ENCODE results near the gene ST6GALNAC3.
"Not testable (repeated sequence)": the region's sequence is repeated elsewhere in the genome, so short reads cannot be mapped to it uniquely, and the experiment has no call there.

ST6GALNAC3 gene

GRCh38 chr1:76625886-76626678 is 551.5 kb downstream of the ST6GALNAC3 start:
- no peaks in the 10 kb centered on the region for H3K9me3 ChIP-seq (ENCODE audit: control insufficient read depth, insufficient read depth, low read length)
- H3K4me1 ChIP-seq (ENCODE audit: control insufficient read depth, insufficient read depth, low read length), result no peaks in the 10 kb centered on the region
- DNase-seq (ENCODE audit: low read depth, low spot score), result no peak
- H3K27me3 ChIP-seq (ENCODE audit: control insufficient read depth, insufficient read depth, low read length), result no peaks in the 10 kb centered on the region
- no peak overlapping the region for H3K4me3 ChIP-seq (ENCODE audit: low read length)
- no peak overlapping the region for H3K27ac ChIP-seq (ENCODE audit: low read length)
- H3K36me3 ChIP-seq (ENCODE audit: control insufficient read depth, insufficient read depth, low read length), result no peaks in the 10 kb centered on the region
- WGBS (ENCODE audit: insufficient coverage, insufficient read length), result no CpG with 5 or more reads among the region's 2 CpGs

GRCh38 chr1:76627498-76627897 is 553.0 kb downstream of the ST6GALNAC3 start:
- no peak overlapping the region for H3K4me3 ChIP-seq (ENCODE audit: low read length)
- no peak for DNase-seq (ENCODE audit: low read depth, low spot score)
- no peaks in the 10 kb centered on the region for H3K27me3 ChIP-seq (ENCODE audit: control insufficient read depth, insufficient read depth, low read length)
- WGBS (ENCODE audit: insufficient coverage, insufficient read length), result no CpG with 5 or more reads among the region's 5 CpGs
- H3K27ac ChIP-seq (ENCODE audit: low read length), result no peak overlapping the region
- H3K9me3 ChIP-seq (ENCODE audit: control insufficient read depth, insufficient read depth, low read length), result no peaks in the 10 kb centered on the region
- H3K4me1 ChIP-seq (ENCODE audit: control insufficient read depth, insufficient read depth, low read length), result no peaks in the 10 kb centered on the region
- H3K36me3 ChIP-seq (ENCODE audit: control insufficient read depth, insufficient read depth, low read length), result no peaks in the 10 kb centered on the region

- H3K27ac ChIP-seq (ENCODE audit: low read length), result no peak overlapping the region
- H3K4me3 ChIP-seq (ENCODE audit: low read length), result no peak overlapping the region
- no peaks in the 10 kb centered on the region for H3K36me3 ChIP-seq (ENCODE audit: control insufficient read depth, insufficient read depth, low read length)
- DNase-seq (ENCODE audit: low read depth, low spot score), result no peak
- no peaks in the 10 kb centered on the region for H3K9me3 ChIP-seq (ENCODE audit: control insufficient read depth, insufficient read depth, low read length)
- no peaks in the 10 kb centered on the region for H3K27me3 ChIP-seq (ENCODE audit: control insufficient read depth, insufficient read depth, low read length)
- no peaks in the 10 kb centered on the region for H3K4me1 ChIP-seq (ENCODE audit: control insufficient read depth, insufficient read depth, low read length)
These were observed 553.4 kb downstream of the ST6GALNAC3 start for GRCh38 chr1:76627901-76628300.

GRCh38 chr1:76632136-76632535 is 557.6 kb downstream of the ST6GALNAC3 start:
- Histone ChIP-seq H3K27me3 (ENCODE audit: control insufficient read depth, insufficient read depth, low read length) (no peaks in the 10 kb centered on the region), H3K4me1 (ENCODE audit: control insufficient read depth, insufficient read depth, low read length) (no peaks in the 10 kb centered on the region), H3K4me3 (ENCODE audit: low read length) (no peak overlapping the region), H3K9me3 (ENCODE audit: control insufficient read depth, insufficient read depth, low read length) (no peaks in the 10 kb centered on the region), H3K36me3 (ENCODE audit: control insufficient read depth, insufficient read depth, low read length) (no peaks in the 10 kb centered on the region), H3K27ac (ENCODE audit: low read length) (no peak overlapping the region)
- no CpG with 5 or more reads among the region's 3 CpGs for WGBS (ENCODE audit: insufficient coverage, insufficient read length)
- no peak for DNase-seq (ENCODE audit: low read depth, low spot score)

GRCh38 chr1:76635784-76636183 is 561.2 kb downstream of the ST6GALNAC3 start:
- WGBS (ENCODE audit: insufficient coverage, insufficient read length), result no CpG with 5 or more reads among the region's 2 CpGs
- H3K36me3 ChIP-seq (ENCODE audit: control insufficient read depth, insufficient read depth, low read length), result no peaks in the 10 kb centered on the region

GRCh38 chr1:76639181-76639580 is 564.6 kb downstream of the ST6GALNAC3 start:
- Histone ChIP-seq H3K27ac (ENCODE audit: low read length) (no peak overlapping the region), H3K4me1 (ENCODE audit: control insufficient read depth, insufficient read depth, low read length) (no peaks in the 10 kb centered on the region), H3K9me3 (ENCODE audit: control insufficient read depth, insufficient read depth, low read length) (no peaks in the 10 kb centered on the region), H3K27me3 (ENCODE audit: control insufficient read depth, insufficient read depth, low read length) (no peaks in the 10 kb centered on the region), H3K4me3 (ENCODE audit: low read length) (no peak overlapping the region), H3K36me3 (ENCODE audit: control insufficient read depth, insufficient read depth, low read length) (no peaks in the 10 kb centered on the region)
- DNase-seq (ENCODE audit: low read depth, low spot score), result no peak
- 100% methylated on average over 1 of the region's 2 CpGs for WGBS (ENCODE audit: insufficient coverage, insufficient read length)

More at GRCh38 chr1:76635784-76636183, 561.2 kb downstream of the ST6GALNAC3 start:
- Histone ChIP-seq H3K4me3 (ENCODE audit: low read length) (no peak overlapping the region), H3K27me3 (ENCODE audit: control insufficient read depth, insufficient read depth, low read length) (no peaks in the 10 kb centered on the region), H3K9me3 (ENCODE audit: control insufficient read depth, insufficient read depth, low read length) (no peaks in the 10 kb centered on the region), H3K4me1 (ENCODE audit: control insufficient read depth, insufficient read depth, low read length) (no peaks in the 10 kb centered on the region), H3K27ac (ENCODE audit: low read length) (no peak overlapping the region)
- DNase-seq (ENCODE audit: low read depth, low spot score), result no peak

GRCh38 chr1:76640092-76640491 is 565.5 kb downstream of the ST6GALNAC3 start:
- H3K27me3 ChIP-seq (ENCODE audit: control insufficient read depth, insufficient read depth, low read length), result no peaks in the 10 kb centered on the region
- DNase-seq (ENCODE audit: low read depth, low spot score), result no peak
- no peak overlapping the region for H3K27ac ChIP-seq (ENCODE audit: low read length)
- H3K36me3 ChIP-seq (ENCODE audit: control insufficient read depth, insufficient read depth, low read length), result no peaks in the 10 kb centered on the region
- H3K4me3 ChIP-seq (ENCODE audit: low read length), result no peak overlapping the region
- H3K9me3 ChIP-seq (ENCODE audit: control insufficient read depth, insufficient read depth, low read length), result no peaks in the 10 kb centered on the region
- no peaks in the 10 kb centered on the region for H3K4me1 ChIP-seq (ENCODE audit: control insufficient read depth, insufficient read depth, low read length)

GRCh38 chr1:76640723-76641122 is 566.2 kb downstream of the ST6GALNAC3 start:
- DNase-seq (ENCODE audit: low read depth, low spot score), result no peak

GRCh38 chr1:76644139-76644538 is 569.6 kb downstream of the ST6GALNAC3 start:
- Histone ChIP-seq H3K4me3 (ENCODE audit: low read length) (no peak overlapping the region), H3K27ac (ENCODE audit: low read length) (no peak overlapping the region), H3K27me3 (ENCODE audit: control insufficient read depth, insufficient read depth, low read length) (no peaks in the 10 kb centered on the region), H3K36me3 (ENCODE audit: control insufficient read depth, insufficient read depth, low read length) (no peaks in the 10 kb centered on the region), H3K4me1 (ENCODE audit: control insufficient read depth, insufficient read depth, low read length) (no peaks in the 10 kb centered on the region), H3K9me3 (ENCODE audit: control insufficient read depth, insufficient read depth, low read length) (no peaks in the 10 kb centered on the region)
- no peak for DNase-seq (ENCODE audit: low read depth, low spot score)
- WGBS (ENCODE audit: insufficient coverage, insufficient read length), result no CpG with 5 or more reads among the region's 5 CpGs

More at GRCh38 chr1:76640723-76641122, 566.2 kb downstream of the ST6GALNAC3 start:
- H3K9me3 ChIP-seq (ENCODE audit: control insufficient read depth, insufficient read depth, low read length), result no peaks in the 10 kb centered on the region
- no peaks in the 10 kb centered on the region for H3K4me1 ChIP-seq (ENCODE audit: control insufficient read depth, insufficient read depth, low read length)
- H3K4me3 ChIP-seq (ENCODE audit: low read length), result no peak overlapping the region
- H3K27ac ChIP-seq (ENCODE audit: low read length), result no peak overlapping the region
- no peaks in the 10 kb centered on the region for H3K36me3 ChIP-seq (ENCODE audit: control insufficient read depth, insufficient read depth, low read length)
- H3K27me3 ChIP-seq (ENCODE audit: control insufficient read depth, insufficient read depth, low read length), result no peaks in the 10 kb centered on the region

- not testable (repeated sequence) for H3K36me3 ChIP-seq (ENCODE audit: control insufficient read depth, insufficient read depth, low read length); H3K4me3 ChIP-seq (ENCODE audit: low read length); DNase-seq (ENCODE audit: low read depth, low spot score); H3K27ac ChIP-seq (ENCODE audit: low read length); H3K4me1 ChIP-seq (ENCODE audit: control insufficient read depth, insufficient read depth, low read length); H3K9me3 ChIP-seq (ENCODE audit: control insufficient read depth, insufficient read depth, low read length); H3K27me3 ChIP-seq (ENCODE audit: control insufficient read depth, insufficient read depth, low read length)
- no CpG with 5 or more reads among the region's 5 CpGs for WGBS (ENCODE audit: insufficient coverage, insufficient read length)
These were observed 578.3 kb downstream of the ST6GALNAC3 start for GRCh38 chr1:76652860-76653259.

- Histone ChIP-seq H3K4me1 (ENCODE audit: control insufficient read depth, insufficient read depth, low read length) (no peaks in the 10 kb centered on the region), H3K27ac (ENCODE audit: low read length) (no peak overlapping the region), H3K36me3 (ENCODE audit: control insufficient read depth, insufficient read depth, low read length) (no peaks in the 10 kb centered on the region), H3K9me3 (ENCODE audit: control insufficient read depth, insufficient read depth, low read length) (no peaks in the 10 kb centered on the region), H3K27me3 (ENCODE audit: control insufficient read depth, insufficient read depth, low read length) (no peaks in the 10 kb centered on the region), H3K4me3 (ENCODE audit: low read length) (no peak overlapping the region)
- no CpG with 5 or more reads among the region's 2 CpGs for WGBS (ENCODE audit: insufficient coverage, insufficient read length)
- no peak for DNase-seq (ENCODE audit: low read depth, low spot score)
These were observed 583.1 kb downstream of the ST6GALNAC3 start for GRCh38 chr1:76657623-76658022.
